ENCODE measurements around the gene UBASH3B.

UBASH3B gene

DNA sequence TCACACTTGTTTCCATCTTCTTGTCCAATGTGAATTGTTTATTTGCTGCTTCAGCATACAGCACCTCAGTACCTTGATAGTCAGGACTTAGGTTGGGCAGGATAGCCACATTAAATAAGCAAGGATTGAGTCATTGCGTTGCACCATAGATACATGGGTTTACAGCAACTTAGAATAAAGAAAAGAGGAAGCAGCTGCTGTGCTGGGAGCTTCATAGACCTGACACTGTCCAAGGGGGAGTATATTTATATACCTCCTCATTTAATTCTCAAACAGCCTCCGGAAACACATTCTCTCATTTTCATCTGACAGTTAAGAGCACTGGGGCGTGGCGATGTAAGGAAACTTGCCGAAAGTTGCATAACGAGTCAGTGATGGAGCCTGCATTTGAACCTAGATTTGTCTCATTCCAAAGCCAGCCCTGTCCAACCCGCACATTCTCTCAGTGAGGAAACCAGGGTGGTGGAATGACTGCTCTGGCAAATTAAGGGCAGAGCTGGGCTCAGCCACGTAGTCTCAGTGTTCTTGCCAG is 42.2 kb downstream of the UBASH3B start:
- TF ChIP-seq SPI1 (IDR thresholded peaks at IDR 0.05; ENCODE audit: borderline replicate concordance, low read depth) (peak; percentile 85; the same call in 1 of the 2 replicates), CTCF (IDR thresholded peaks at IDR 0.05; ENCODE audit: insufficient read depth, low read length) (no peak), GABPA (IDR thresholded peaks at IDR 0.05; ENCODE audit: low read depth) (no peak), POLR2AphosphoS5 (IDR thresholded peaks at IDR 0.05; ENCODE audit: low read depth) (peak; percentile 75; the same call in 1 of the 2 replicates)
- TF ChIP-seq, protein P1, sequence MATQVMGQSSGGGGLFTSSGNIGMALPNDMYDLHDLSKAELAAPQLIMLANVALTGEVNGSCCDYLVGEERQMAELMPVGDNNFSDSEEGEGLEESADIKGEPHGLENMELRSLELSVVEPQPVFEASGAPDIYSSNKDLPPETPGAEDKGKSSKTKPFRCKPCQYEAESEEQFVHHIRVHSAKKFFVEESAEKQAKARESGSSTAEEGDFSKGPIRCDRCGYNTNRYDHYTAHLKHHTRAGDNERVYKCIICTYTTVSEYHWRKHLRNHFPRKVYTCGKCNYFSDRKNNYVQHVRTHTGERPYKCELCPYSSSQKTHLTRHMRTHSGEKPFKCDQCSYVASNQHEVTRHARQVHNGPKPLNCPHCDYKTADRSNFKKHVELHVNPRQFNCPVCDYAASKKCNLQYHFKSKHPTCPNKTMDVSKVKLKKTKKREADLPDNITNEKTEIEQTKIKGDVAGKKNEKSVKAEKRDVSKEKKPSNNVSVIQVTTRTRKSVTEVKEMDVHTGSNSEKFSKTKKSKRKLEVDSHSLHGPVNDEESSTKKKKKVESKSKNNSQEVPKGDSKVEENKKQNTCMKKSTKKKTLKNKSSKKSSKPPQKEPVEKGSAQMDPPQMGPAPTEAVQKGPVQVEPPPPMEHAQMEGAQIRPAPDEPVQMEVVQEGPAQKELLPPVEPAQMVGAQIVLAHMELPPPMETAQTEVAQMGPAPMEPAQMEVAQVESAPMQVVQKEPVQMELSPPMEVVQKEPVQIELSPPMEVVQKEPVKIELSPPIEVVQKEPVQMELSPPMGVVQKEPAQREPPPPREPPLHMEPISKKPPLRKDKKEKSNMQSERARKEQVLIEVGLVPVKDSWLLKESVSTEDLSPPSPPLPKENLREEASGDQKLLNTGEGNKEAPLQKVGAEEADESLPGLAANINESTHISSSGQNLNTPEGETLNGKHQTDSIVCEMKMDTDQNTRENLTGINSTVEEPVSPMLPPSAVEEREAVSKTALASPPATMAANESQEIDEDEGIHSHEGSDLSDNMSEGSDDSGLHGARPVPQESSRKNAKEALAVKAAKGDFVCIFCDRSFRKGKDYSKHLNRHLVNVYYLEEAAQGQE (IDR thresholded peaks at IDR 0.05; ENCODE audit: insufficient replicate concordance, low read depth) = peak; percentile 42
- Histone ChIP-seq H3K4me3 (replicated peaks; ENCODE audit: insufficient read depth, low read length) (no peak overlapping the region), H3K27me3 (ENCODE audit: insufficient read depth, poor library complexity, severe bottlenecking) (no peaks in the 10 kb centered on the region), H3K27ac (replicated peaks) (peak overlapping the region; percentile 78)
- DNase-seq (ENCODE audit: low read depth in 1 of 2, low spot score in 1 of 2) = peak; percentile 91 to 96

GRCh38 chr11:122698392-122698791 is 42.9 kb downstream of the UBASH3B start:
- Histone ChIP-seq H3K27me3 (ENCODE audit: insufficient read depth, poor library complexity, severe bottlenecking) (no peaks in the 10 kb centered on the region), H3K27ac (replicated peaks) (peak overlapping the region; percentile 78), H3K4me3 (replicated peaks; ENCODE audit: insufficient read depth, low read length) (no peak overlapping the region)
- DNase-seq (ENCODE audit: low read depth in 1 of 2, low spot score in 1 of 2) = no peak
- TF ChIP-seq SPI1 (IDR thresholded peaks at IDR 0.05; ENCODE audit: borderline replicate concordance, low read depth) = no peak
- no peak for TF ChIP-seq GABPA (IDR thresholded peaks at IDR 0.05; ENCODE audit: low read depth)
- no peak for TF ChIP-seq POLR2AphosphoS5 (IDR thresholded peaks at IDR 0.05; ENCODE audit: low read depth)
- TF ChIP-seq, protein P1 (IDR thresholded peaks at IDR 0.05; ENCODE audit: insufficient replicate concordance, low read depth) = no peak
- no peak for TF ChIP-seq CTCF (IDR thresholded peaks at IDR 0.05; ENCODE audit: insufficient read depth, low read length)

GRCh38 chr11:122700666-122701065 is 45.1 kb downstream of the UBASH3B start:
- no peak overlapping the region for H3K27ac ChIP-seq (replicated peaks)
- TF ChIP-seq POLR2AphosphoS5 (IDR thresholded peaks at IDR 0.05; ENCODE audit: low read depth) = no peak
- no peak for TF ChIP-seq CTCF (IDR thresholded peaks at IDR 0.05; ENCODE audit: insufficient read depth, low read length)
- TF ChIP-seq, protein P1 (IDR thresholded peaks at IDR 0.05; ENCODE audit: insufficient replicate concordance, low read depth) = no peak
- TF ChIP-seq SPI1 (IDR thresholded peaks at IDR 0.05; ENCODE audit: borderline replicate concordance, low read depth) = no peak
- TF ChIP-seq GABPA (IDR thresholded peaks at IDR 0.05; ENCODE audit: low read depth) = no peak
- H3K4me3 ChIP-seq (replicated peaks; ENCODE audit: insufficient read depth, low read length) = no peak overlapping the region
- no peaks in the 10 kb centered on the region for H3K27me3 ChIP-seq (ENCODE audit: insufficient read depth, poor library complexity, severe bottlenecking)
- no peak for DNase-seq (ENCODE audit: low read depth in 1 of 2, low spot score in 1 of 2)

Data from HL-60 (cell line).